ENCODE measurements around the gene PPP1R13L.

DNA sequence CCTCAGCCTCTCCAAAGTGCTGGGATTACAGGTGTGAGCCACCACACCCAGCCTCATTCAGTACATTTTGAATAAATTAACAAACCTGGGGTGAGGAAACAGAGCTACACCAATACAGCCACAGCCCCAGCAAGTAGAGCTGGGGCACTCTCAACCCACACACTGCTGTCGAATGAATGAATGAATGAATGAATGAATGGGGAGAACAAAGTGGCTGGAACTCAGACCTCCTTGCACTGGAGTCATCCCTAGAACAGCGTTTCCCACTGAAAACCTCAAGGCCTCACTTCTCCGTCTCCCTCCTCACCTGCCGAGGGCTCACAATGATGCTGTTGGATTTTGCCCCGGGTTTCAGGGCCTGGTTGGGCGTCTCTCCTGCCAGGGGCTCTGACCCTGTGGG lies 16.0 kb upstream of the PPP1R13L start:
- TF ChIP-seq, protein P1, sequence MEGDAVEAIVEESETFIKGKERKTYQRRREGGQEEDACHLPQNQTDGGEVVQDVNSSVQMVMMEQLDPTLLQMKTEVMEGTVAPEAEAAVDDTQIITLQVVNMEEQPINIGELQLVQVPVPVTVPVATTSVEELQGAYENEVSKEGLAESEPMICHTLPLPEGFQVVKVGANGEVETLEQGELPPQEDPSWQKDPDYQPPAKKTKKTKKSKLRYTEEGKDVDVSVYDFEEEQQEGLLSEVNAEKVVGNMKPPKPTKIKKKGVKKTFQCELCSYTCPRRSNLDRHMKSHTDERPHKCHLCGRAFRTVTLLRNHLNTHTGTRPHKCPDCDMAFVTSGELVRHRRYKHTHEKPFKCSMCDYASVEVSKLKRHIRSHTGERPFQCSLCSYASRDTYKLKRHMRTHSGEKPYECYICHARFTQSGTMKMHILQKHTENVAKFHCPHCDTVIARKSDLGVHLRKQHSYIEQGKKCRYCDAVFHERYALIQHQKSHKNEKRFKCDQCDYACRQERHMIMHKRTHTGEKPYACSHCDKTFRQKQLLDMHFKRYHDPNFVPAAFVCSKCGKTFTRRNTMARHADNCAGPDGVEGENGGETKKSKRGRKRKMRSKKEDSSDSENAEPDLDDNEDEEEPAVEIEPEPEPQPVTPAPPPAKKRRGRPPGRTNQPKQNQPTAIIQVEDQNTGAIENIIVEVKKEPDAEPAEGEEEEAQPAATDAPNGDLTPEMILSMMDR (conservative IDR thresholded peaks at IDR 0.05; ENCODE audit: low read depth, low read length) = no peak
- TF ChIP-seq EZH2 (IDR thresholded peaks at IDR 0.05; ENCODE audit: low read length, unreplicated experiment) = no peak
- no peak for TF ChIP-seq EZH2phosphoT487 (IDR thresholded peaks at IDR 0.05; ENCODE audit: borderline replicate concordance, low read length)
